Measurements from ENCODE around the gene MED25.

GRCh38 chr19:49873129-49873521 lies 55.0 kb downstream of the MED25 start:
- no peak for TF ChIP-seq EZH2 (IDR thresholded peaks at IDR 0.05; ENCODE audit: borderline replicate concordance, low read depth, low read length, poor library complexity, severe bottlenecking)
- TF ChIP-seq, protein P1, sequence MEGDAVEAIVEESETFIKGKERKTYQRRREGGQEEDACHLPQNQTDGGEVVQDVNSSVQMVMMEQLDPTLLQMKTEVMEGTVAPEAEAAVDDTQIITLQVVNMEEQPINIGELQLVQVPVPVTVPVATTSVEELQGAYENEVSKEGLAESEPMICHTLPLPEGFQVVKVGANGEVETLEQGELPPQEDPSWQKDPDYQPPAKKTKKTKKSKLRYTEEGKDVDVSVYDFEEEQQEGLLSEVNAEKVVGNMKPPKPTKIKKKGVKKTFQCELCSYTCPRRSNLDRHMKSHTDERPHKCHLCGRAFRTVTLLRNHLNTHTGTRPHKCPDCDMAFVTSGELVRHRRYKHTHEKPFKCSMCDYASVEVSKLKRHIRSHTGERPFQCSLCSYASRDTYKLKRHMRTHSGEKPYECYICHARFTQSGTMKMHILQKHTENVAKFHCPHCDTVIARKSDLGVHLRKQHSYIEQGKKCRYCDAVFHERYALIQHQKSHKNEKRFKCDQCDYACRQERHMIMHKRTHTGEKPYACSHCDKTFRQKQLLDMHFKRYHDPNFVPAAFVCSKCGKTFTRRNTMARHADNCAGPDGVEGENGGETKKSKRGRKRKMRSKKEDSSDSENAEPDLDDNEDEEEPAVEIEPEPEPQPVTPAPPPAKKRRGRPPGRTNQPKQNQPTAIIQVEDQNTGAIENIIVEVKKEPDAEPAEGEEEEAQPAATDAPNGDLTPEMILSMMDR (conservative IDR thresholded peaks at IDR 0.05; ENCODE audit: low read depth, low read length) = no peak
